ENCODE data around the gene CARHSP1.

- no peak for TF ChIP-seq POLR2AphosphoS5 (IDR thresholded peaks at IDR 0.05; ENCODE audit: low read depth)
- no peak for TF ChIP-seq CTCF (IDR thresholded peaks at IDR 0.05; ENCODE audit: insufficient read depth, low read length)
- TF ChIP-seq REST (IDR thresholded peaks at IDR 0.05; ENCODE audit: insufficient replicate concordance, low read depth): no peak
Measured at GRCh38 chr16:8882725-8883377, 14.0 kb upstream of the CARHSP1 start.

All from HL-60 (cell line).